Neural crest cell (in vitro differentiated cells): ENCODE data around the gene C3orf62. TPM values are rescaled to one million over a fixed set of nuclear protein-coding genes. Genes with fewer than 3 reads are reported as not detected.

Source experiments
- DNase-seq: peaks from one replicate; pipeline ENCODE4 v3.0.0; 2021; ENCODE audit warnings: low read depth, mixed read lengths, low spot score
- H3K27ac Mint-ChIP-seq: one replicate; pipeline ENCODE4 v1.8.0; 2021; ENCODE audit warnings: mild to moderate bottlenecking, mixed read lengths; ENCODE audit not compliant: unreplicated experiment
- H3K27me3 Mint-ChIP-seq: 2 replicates; pipeline ENCODE4 v1.8.0; 2021; ENCODE audit warnings: low read depth, mild to moderate bottlenecking, mixed read lengths
- H3K36me3 Mint-ChIP-seq: 2 replicates; pipeline ENCODE4 v1.8.0; 2021; ENCODE audit warnings: low read depth, mild to moderate bottlenecking, mixed read lengths
- H3K4me1 Mint-ChIP-seq: 2 replicates; pipeline ENCODE4 v1.8.0; 2021; ENCODE audit warnings: mixed read lengths
- H3K4me3 Mint-ChIP-seq: one replicate; pipeline ENCODE4 v1.8.0; 2021; ENCODE audit warnings: mild to moderate bottlenecking, mixed read lengths
- H3K9me3 Mint-ChIP-seq: 2 replicates; pipeline ENCODE4 v1.8.0; 2021; ENCODE audit warnings: mixed read lengths
- CTCF ChIP-seq: fragments of 200-600 bp; sonication (generic); conservative IDR thresholded peaks from 2 replicates; pipeline ENCODE4 v1.5.0; 2021; ENCODE audit warnings: antibody characterized with exemption, mild to moderate bottlenecking
- total RNA-seq: library from RNA; stranded (reverse); gene quantifications from 2 replicates; pipeline ENCODE4 v1.2.1, GENCODE V29; 2021

Gene C3orf62
- total RNA-seq, 1 donor from 2014 or later, result 9.8 TPM

- H3K4me1 Mint-ChIP-seq, result no peaks in the 10 kb centered on the region
- no peak overlapping the region for H3K27ac Mint-ChIP-seq
- peaks cover 15% of the 10 kb centered on the region for H3K36me3 Mint-ChIP-seq
Measured at GRCh38 chr3:49278548-49278947, 1.5 kb upstream of the C3orf62 start.

GRCh38 chr3:49277383-49277775 lies 347 bp upstream of the C3orf62 start:
- Mint-ChIP-seq H3K4me3 (no peak overlapping the region), H3K4me1 (no peaks in the 10 kb centered on the region), H3K36me3 (peaks cover 13% of the 10 kb centered on the region), H3K27ac (peak overlapping the region; percentile 75), H3K27me3 (no peaks in the 10 kb centered on the region), H3K9me3 (no peaks in the 10 kb centered on the region)
- DNase-seq, result no peak
- TF ChIP-seq CTCF, result no peak

More at GRCh38 chr3:49278548-49278947, 1.5 kb upstream of the C3orf62 start:
- DNase-seq, result no peak
- no peak for TF ChIP-seq CTCF
- no peak overlapping the region for H3K4me3 Mint-ChIP-seq
- H3K9me3 Mint-ChIP-seq, result no peaks in the 10 kb centered on the region
- no peaks in the 10 kb centered on the region for H3K27me3 Mint-ChIP-seq

GRCh38 chr3:49273825-49274532 lies 3.1 kb downstream of the C3orf62 start:
- no peaks in the 10 kb centered on the region for H3K4me1 Mint-ChIP-seq
- TF ChIP-seq CTCF, result no peak
- no peaks in the 10 kb centered on the region for H3K27me3 Mint-ChIP-seq
- no peaks in the 10 kb centered on the region for H3K9me3 Mint-ChIP-seq
- no peak for DNase-seq
- peaks cover 15% of the 10 kb centered on the region for H3K36me3 Mint-ChIP-seq
- H3K27ac Mint-ChIP-seq, result no peak overlapping the region
- no peak overlapping the region for H3K4me3 Mint-ChIP-seq

GRCh38 chr3:49271047-49271446 lies 6.0 kb downstream of the C3orf62 start:
- no peaks in the 10 kb centered on the region for H3K9me3 Mint-ChIP-seq
- no peak overlapping the region for H3K27ac Mint-ChIP-seq
- no peak overlapping the region for H3K4me3 Mint-ChIP-seq
- H3K4me1 Mint-ChIP-seq, result no peaks in the 10 kb centered on the region
- no peak for DNase-seq
- no peak for TF ChIP-seq CTCF
- H3K36me3 Mint-ChIP-seq, result peaks cover 8% of the 10 kb centered on the region
- H3K27me3 Mint-ChIP-seq, result no peaks in the 10 kb centered on the region

GRCh38 chr3:49270156-49270500 lies 6.9 kb downstream of the C3orf62 start:
- no peak for DNase-seq
- peaks cover 3% of the 10 kb centered on the region for H3K36me3 Mint-ChIP-seq
- no peak overlapping the region for H3K4me3 Mint-ChIP-seq
- H3K27me3 Mint-ChIP-seq, result no peaks in the 10 kb centered on the region
- no peaks in the 10 kb centered on the region for H3K9me3 Mint-ChIP-seq
- H3K4me1 Mint-ChIP-seq, result no peaks in the 10 kb centered on the region
- H3K27ac Mint-ChIP-seq, result no peak overlapping the region
- TF ChIP-seq CTCF, result no peak
